SH-SY5Y (cell line): ENCODE measurements around the gene PSMA7.

Experiments used
- GATA2 ChIP-seq: IDR thresholded peaks from 2 replicates; pipeline ENCODE4 v1.6.1; 2011; ENCODE audit warnings: mild to moderate bottlenecking, low read depth, low read length
- GATA3 ChIP-seq: IDR thresholded peaks from 2 replicates; pipeline ENCODE4 v1.6.1; 2011; ENCODE audit warnings: low read depth, mild to moderate bottlenecking, low read length, moderate library complexity

- no peak for TF ChIP-seq GATA2
- TF ChIP-seq GATA3: no peak
Observed at GRCh38 chr20:62118113-62119043, 24.8 kb downstream of the PSMA7 start.
